NCI-H1417 treated with DMSO at 0.1 percent for 48 hours (cell line): Measurements from ENCODE around the gene B3GALNT2.

Experiments
- DNase-seq: peaks from one replicate; lab custom pipeline; 2025; lab: John Stamatoyannopoulos, UW

The B3GALNT2 gene

GRCh38 chr1:235409042-235409820 is 95.0 kb downstream of the B3GALNT2 start:
- DNase-seq: no peak

DNA sequence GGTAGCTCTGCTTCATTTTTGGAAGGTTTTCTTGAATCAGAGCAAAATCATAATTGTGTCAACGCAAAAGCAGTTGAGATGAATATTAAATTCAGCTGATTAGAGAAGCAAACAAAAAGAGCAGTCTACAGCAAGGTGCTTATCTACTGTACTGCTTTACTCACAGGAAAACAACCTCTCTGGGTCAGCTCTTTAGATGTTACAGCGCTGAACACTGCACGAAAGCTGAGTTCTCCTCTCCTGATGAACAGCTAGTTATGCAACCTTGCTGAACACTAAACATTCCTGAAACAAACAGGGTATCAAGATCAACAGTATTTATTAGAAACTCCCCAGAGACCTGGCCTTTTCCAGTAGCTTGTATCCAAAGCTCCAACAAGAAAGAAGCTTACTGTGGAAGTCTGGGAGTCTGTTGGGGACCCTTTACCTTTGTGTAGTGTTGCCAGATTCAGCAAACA is 95.7 kb downstream of the B3GALNT2 start:
- DNase-seq: no peak

DNA sequence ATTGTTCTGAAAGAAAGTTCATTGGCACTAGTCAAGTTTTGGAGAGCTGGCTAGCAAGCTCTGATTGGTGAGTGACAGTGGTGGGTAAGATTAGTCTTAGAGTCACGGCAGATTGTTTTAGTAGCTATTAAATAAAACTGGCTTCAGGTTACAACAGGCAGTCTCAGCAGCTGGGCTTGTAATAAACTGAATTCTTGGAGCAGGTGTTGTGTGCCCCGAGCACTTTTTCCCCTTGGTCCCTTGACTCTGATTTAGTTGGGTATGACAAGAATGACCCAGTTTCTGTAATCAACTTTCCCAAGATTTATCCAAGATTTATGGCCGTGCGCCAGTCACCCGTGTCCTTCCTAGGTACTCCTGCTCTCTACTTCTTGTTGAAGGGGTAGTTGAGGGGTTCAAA is 96.8 kb downstream of the B3GALNT2 start:
- DNase-seq: no peak

DNA sequence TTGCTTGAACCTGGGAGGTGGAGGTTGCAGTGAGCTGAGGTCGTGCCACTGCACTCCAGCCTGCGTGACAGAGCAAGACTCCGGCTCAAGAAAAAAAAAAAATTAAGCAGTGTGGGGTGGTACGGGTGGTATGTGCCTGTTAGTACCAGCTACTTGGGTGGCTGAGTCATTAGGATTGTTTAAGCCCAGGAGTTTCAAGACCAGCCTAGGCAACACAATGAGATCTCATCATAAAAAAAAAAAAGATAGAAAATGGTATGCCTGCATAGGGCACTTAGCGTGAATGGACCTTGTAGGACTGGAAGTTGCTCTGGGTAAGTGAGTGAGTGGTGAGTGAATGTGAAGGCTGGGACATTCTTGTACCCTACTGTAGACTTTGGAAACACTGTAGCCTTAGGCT is 100.1 kb downstream of the B3GALNT2 start:
- no peak for DNase-seq

DNA sequence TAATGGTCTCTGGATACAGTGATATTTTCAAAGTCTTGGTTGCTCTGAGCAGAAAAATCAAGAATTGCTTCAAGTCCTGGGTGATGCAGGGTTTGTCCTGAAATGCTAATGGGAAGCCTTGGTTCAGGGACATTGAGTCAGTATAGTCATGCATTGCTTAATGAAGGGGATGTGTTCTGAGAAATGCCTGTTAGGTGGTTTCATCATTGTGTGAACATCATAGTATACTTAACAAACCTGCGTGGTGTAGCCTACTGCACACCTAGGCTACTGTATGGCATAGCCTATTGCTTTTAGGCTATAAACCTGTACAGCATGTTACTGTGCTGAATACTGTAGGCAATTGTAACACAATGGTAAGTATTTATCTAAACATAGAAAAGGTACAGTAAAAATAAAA is 100.7 kb downstream of the B3GALNT2 start:
- DNase-seq: no peak

DNA sequence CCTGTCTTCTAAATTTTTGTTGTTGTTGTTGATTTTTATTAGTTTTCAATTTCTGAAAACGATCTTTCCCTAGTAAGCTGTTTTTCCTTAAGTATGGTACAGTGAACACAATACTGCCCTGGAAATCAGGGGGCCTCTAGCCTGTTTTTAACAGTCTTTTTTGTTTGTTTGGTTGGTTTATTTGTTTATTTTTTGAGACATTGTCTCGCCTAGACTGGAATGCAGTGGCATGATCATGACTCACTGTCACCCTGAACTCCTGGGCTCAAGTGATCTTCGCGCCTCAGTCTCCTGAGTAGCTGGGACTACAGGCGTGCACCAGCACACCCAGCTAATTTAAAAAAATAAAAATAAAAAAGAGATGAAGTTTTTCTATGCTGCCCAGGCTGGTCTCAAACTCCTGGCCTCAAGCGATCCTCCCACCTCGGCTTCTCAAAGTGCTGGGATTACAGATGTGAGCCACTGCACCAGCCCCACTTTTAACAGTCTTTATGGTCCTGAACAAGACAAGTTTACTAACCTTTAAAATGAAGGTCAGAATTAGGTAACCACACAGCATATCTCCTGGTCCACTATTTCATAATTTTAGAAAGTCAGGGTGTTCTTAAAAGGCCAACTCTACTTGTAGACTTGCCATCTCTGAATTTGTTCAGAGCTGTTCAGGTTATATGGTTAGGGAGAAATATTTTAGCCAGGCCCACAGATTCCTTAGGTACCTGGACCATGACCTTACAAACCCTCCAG is 101.6 kb downstream of the B3GALNT2 start:
- no peak for DNase-seq

GRCh38 chr1:235401251-235401650 is 103.0 kb downstream of the B3GALNT2 start:
- DNase-seq: no peak
